ENCODE measurements around the gene MLLT3. TPM values are rescaled to one million over a fixed set of nuclear protein-coding genes. Genes with fewer than 3 reads are reported as not detected.

Gene MLLT3
- total RNA-seq, 1 donor from 2014 or later = 9.9 TPM

- DNase-seq (ENCODE audit: low spot score) = no peak
Observed at GRCh38 chr9:20480249-20480648, 142.1 kb downstream of the MLLT3 start.

DNA sequence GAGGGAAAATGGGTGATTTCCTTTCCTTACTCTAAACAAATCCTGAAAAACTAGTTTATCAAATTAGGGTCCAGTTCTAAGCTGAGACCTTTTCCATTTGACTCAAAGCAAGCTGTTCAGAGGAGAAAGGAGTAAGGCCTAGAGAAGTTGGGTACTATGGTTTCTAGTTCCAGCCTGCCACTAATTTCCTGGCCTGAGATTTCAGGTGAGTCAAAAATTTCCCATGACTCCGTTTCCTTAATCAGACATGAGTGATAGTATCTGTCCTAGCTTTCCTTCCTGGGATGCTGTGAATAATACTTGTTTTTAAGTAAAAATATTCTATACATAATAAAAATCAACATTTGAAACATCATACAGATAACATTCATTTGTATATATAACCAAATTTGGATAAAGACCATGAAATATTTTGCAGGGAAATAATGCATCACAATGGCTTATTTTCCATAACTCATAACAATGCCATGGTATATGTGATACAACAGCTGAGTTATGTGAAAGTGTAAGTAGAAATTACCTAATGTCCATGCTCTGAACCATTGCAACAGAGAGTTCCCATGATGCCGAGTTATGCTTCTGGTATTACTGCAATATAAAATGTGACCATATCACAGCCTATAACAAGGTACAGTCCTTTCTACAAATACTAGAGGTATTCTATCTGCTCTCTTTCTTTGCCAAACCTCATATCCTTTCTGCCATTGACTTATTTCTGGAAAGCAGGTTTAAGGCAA, 142.7 kb downstream of the MLLT3 start:
- DNase-seq (ENCODE audit: low spot score) = no peak

DNA sequence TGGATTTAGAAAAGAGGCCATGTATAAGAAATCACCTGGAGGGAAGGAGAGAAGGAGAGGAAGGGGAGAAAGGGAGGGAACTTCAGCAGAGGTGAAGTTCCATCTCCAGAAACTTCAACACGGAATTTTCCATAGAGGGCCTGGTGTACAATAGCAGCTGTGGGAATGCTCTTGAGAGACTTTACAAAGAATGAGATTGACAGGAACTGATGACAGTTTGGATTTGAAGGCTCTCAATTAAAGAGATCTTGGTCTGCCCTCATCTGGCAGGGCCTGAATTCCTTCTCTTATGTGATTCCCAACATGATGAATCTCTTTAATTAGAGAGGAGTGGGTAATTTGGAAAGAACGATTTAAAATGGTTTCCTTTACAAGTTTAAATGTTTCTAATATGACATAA, 143.5 kb downstream of the MLLT3 start:
- no peak for DNase-seq (ENCODE audit: low spot score)

DNA sequence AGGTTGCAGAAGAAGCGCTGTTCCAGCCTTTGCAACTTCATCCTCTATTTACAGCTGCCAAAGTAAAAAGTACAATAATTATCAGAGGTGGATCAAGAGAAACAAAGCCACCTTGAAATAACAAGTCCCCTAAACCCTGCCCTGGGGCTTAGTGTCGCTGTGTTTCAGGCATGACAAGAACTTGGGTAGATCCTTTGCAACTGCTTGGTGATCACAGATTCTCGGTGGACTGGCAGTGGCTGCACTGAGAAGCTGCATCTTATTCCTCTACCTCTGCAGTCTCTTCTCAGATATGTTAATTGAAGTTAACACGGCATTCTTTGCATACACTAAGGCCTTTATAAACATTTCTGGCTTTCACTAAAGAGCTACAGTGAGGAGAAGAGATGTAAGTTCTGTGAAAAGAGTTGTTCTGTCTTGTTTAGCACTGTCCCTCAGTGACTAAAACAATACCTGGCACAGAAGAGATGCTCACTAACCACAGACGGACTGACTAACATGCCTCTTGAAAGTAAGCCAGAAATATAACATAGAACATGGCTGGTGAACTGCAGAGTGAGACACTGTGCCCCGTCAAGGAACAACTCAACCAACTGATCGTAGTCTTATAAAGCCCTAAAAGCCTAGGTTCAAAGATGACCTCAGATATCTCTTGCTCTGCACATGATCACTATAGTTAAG, 144.2 kb downstream of the MLLT3 start:
- no peak for DNase-seq (ENCODE audit: low spot score)

DNA sequence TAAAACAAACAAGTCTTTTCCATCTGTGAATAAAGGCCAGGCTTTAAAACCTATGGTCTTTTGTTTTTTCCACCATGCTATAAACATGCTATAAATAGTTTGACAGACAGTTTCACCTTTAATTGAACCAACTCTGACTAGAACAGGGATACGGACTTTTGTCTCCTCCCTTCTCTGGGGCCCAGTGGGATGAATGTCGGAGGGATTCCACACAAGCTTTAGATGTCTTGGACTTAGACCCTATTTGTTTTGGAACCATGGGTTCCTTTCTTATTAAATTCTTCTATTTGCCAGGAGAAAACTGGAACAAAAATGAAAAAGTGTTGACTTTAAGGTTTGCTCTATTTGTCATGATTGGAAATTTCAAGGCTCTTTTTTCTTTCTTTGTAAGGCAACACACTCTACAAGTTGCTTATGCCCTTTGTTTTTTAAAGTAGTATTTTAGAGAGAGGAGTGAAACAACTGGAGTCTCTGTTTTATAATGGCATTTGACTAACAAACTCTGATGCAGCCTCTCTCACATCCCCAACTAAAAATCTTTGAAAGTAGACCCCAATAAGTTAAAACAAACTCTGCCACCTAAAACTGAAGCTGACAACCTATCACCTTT, 145.3 kb downstream of the MLLT3 start:
- DNase-seq (ENCODE audit: low spot score) = no peak

GRCh38 chr9:20474496-20474895, 147.8 kb downstream of the MLLT3 start:
- no peak for DNase-seq (ENCODE audit: low spot score)

- DNase-seq (ENCODE audit: low spot score) = no peak
Observed at GRCh38 chr9:20473515-20474013, 148.7 kb downstream of the MLLT3 start.

DNA sequence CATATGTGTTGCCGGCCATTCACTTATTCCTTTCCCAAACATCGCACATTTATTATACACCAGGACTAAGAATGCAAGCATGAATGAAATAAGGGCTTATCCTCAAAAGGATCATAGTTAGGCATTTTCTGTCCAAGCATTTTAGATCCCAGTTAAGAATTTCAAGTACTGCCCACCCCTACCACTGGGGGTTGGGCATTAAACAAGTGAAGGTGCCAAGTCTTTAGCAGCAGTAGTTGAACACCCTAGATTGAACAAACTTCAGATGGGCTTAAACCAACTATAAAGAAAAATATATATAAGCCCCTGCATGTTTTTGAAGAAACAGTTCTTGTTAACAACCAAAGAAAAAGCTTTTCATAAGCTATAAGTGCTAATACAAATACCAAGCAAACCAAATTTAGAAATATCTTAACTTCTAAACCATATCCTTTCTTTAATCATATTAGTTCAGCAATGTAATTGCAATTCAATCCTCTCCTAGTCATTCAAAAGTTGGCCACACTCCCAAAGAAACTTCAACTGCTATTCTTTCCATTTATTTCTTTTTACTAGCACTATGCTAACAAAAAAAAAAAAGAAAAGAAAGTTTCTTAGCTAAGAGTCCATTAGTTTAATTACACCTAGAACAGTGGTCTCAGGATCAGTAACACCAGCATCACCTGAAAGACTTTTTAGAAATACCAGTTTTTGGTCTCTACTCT, 149.8 kb downstream of the MLLT3 start:
- DNase-seq (ENCODE audit: low spot score) = no peak

DNA sequence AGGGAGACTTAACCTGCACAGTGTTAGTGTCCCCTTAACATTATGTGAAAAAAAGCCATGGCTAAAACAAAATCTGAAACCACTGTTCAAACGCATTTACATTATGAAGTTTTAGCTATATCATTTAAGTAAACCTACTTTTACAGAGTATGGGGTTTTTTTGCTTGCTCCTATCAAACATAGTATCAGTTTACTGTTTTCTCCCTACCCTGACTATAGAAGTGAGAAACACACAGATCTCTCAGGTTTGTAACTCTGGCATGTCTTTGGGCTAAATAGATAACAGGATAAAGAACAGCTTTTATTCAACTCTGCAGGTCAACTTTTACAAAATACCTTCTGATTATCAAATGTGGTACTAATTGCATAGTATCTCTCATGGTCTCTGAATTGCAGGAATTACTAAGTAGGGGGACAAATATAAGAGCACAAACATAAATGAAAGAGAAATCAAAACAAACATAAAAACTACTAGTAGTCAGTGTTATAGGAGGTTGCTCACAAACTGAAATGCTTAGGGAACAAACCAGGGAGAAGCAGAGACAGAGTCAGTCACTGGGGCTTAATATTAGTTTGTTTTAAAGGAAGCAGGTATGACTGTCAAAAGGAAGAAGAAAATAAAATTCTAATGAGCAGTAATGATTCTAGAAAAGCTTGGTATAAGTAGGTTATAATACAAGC, 155.8 kb downstream of the MLLT3 start:
- DNase-seq (ENCODE audit: low spot score) = no peak

DNA sequence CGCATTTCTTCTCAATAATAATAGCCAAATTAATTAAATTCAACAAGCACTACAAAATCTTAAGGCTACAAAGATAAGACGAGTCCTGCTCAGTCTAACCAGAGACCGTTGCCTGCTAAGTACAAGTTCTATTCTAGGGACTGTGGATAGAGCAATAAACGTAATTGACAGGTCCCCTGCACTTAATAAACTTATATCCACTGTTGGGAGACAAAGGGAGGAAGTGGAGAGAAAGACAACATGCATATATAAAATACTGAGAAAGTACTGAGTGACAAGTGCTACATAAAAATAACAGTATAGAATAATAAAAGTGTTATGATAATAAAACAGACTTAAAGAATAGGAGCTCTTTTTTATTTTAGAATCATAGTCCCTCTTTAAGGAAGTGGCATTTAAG, 158.1 kb downstream of the MLLT3 start:
- DNase-seq (ENCODE audit: low spot score) = no peak

GRCh38 chr9:20463823-20464222, 158.5 kb downstream of the MLLT3 start:
- DNase-seq (ENCODE audit: low spot score) = no peak

DNA sequence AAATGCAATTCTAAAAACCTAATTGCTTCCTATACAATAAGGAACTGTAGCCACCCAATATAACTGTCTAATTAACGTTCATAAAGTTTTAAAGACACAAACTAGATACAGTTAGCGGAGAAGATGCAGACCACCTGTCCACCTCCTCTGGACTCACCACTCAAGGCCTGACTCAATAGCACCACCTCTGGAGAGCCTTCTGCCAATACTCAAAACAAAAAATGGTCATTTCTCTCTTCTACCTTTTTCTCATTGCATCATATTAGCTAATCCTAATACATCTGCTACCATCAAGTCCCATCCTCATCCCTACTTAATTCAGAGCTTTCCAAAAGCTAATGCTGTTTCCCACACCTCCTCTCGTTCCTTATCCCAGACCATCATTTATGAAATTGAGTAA, 159.9 kb downstream of the MLLT3 start:
- DNase-seq (ENCODE audit: low spot score) = no peak

GRCh38 chr9:20447291-20447690, 175.0 kb downstream of the MLLT3 start:
- no peak for DNase-seq (ENCODE audit: low spot score)

DNA sequence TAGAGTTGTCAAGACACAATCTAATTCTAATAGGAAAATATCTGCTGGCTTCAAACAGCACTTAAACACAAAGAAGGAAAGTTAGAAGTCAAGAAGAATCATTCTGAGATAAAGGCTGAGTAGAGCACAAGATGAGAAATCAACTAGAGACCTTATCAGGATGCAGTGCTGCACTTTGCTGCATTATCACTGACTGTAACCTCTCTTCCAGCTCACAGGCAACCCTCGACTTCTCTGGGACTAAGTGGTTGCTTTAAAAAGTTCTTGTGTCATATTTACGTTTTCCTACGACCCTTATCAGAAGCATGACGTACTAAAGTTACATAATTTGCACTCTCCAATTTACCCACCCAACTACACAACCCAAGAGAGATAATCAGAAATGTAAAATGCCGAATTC, 176.1 kb downstream of the MLLT3 start:
- no peak for DNase-seq (ENCODE audit: low spot score)

DNA sequence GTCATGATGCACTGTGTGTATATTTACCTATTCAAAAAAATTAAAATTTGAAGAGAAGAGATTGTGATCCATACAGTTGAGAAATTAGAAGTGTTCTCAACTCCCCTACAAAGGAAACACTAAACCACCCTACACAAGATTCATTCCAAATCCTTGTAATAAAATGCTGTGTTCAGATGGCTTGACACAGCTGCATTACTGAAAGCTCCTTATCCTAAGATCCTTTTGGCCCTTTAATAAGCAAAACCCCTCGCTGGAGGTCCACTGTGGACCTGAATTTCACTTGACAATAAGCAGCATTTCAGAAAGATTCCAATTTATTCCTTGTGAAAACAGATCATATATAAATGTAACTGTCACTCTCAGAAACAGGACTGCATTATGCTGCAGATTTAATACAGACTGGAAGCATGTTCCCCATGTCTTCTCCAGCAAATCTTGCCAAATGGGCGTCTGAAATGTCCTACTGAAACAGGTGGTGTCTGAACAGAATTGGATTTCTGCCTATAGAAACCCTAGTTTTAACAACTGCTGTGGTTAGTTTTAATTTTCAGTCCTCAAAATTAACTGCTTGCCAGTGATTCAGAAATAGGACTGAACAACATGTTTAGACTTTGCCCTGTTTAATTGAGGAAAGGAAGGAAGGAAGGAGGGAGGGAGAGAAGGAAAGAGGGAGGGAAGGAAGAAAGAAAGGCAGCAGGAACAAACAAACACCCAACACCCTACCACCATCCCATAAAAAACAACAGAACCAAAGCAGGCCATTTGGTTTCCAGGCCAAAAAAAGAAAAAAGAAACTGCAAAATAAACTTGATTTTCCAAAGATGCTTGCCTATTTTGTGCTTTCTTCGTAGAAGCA, 179.6 kb downstream of the MLLT3 start:
- no peak for DNase-seq (ENCODE audit: low spot score)

GRCh38 chr9:20441711-20442423, 180.4 kb downstream of the MLLT3 start:
- no peak for DNase-seq (ENCODE audit: low spot score)

DNA sequence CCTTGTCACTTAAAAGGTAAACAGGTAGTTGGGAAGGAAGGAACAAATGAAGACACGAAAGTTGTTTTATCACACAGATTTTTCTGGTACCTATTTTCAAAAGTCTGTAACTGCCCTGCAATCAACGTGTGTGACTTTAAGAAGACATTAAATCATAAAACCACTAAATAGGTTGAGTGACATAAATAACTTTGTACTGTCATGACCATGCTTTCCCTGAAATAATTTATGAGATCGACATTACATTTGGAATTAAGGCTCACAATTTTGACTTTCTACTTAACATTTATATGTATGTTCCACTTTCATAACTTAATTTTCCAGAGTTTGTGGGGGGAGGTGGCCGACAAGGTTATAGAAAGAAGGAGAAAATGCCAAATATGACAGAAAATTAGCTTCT, 181.1 kb downstream of the MLLT3 start:
- no peak for DNase-seq (ENCODE audit: low spot score)

- DNase-seq (ENCODE audit: low spot score) = no peak
Observed at GRCh38 chr9:20437476-20437875, 184.8 kb downstream of the MLLT3 start.

GRCh38 chr9:20436476-20437195, 185.7 kb downstream of the MLLT3 start:
- no peak for DNase-seq (ENCODE audit: low spot score)

Measured in mesenteric fat pad (tissue), 1 donor.